ENCODE measurements around the gene USP6. TPM values are rescaled to one million over a fixed set of nuclear protein-coding genes. Genes with fewer than 3 reads are reported as not detected.
"Not testable (repeated sequence)": the region's sequence is repeated elsewhere in the genome, so short reads cannot be mapped to it uniquely, and the experiment has no call there.

The USP6 gene
- total RNA-seq, 2 donors from 2014 or later: 0.06 to 0.21 TPM

DNA sequence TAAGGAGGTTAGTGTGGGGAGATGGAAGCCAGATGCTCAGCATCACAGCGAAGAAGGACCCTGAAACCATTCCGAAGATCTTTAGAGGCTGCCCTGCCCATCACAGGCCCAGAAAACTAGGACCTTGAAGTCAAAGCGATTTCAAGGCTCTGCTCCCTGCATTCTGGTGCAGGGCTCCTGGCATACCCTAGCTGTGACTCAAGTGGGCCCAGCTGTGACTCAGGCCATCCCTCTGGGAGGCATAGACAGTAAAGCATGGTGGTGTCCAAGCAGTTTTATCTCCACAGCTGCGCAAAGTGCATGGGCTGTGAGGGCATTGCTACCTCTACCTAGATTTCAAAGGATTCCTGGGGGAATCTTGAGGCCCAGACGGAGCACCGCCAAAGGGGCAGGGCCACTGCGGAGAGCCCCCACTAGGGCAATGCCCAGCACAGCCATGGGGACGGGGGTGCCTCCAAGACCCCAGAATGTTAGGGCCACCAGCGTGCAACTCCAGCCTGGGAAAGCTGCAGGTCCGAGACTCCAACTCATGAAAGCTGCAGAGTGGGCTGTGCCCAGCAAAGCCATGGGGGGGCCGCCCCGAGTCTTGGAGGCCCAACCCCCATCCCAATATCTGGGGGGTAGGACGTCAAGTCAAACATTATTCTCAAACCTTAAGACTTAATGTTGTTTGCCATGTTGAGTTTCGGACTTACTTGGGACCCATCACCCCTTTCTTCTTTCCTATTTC is 87.5 kb downstream of the USP6 start:
- Mint-ChIP-seq H3K4me3 (no peak overlapping the region), H3K36me3 (no peaks in the 10 kb centered on the region), H3K4me1 (ENCODE audit: low read depth in 2 of 2) (peaks cover 8 to 13% of the 10 kb centered on the region in 2 donors), H3K9me3 (no peaks in the 10 kb centered on the region), H3K27ac (no peak overlapping the region), H3K27me3 (no peaks in the 10 kb centered on the region)
- no peak for ATAC-seq
- DNase-seq (ENCODE audit: low spot score): no peak

GRCh38 chr17:5203908-5204294 is 88.1 kb downstream of the USP6 start:
- peak in 1 of 2 donors; percentile 62 for ATAC-seq
- Mint-ChIP-seq H3K9me3 (no peaks in the 10 kb centered on the region), H3K36me3 (no peaks in the 10 kb centered on the region), H3K4me3 (no peak overlapping the region), H3K27ac (peak overlapping the region in 1 of 2 donors; percentile 70), H3K4me1 (ENCODE audit: low read depth in 2 of 2) (peaks cover 8 to 11% of the 10 kb centered on the region in 2 donors), H3K27me3 (no peaks in the 10 kb centered on the region)
- no peak for DNase-seq (ENCODE audit: low spot score)

GRCh38 chr17:5209396-5209795 is 93.6 kb downstream of the USP6 start:
- no peak for DNase-seq (ENCODE audit: low spot score)
- Mint-ChIP-seq H3K4me3 (no peak overlapping the region), H3K36me3 (no peaks in the 10 kb centered on the region), H3K9me3 (no peaks in the 10 kb centered on the region), H3K27ac (no peak overlapping the region), H3K4me1 (ENCODE audit: low read depth in 2 of 2) (peaks cover 0 to 10% of the 10 kb centered on the region in 2 donors), H3K27me3 (no peaks in the 10 kb centered on the region)
- ATAC-seq: no peak

DNA sequence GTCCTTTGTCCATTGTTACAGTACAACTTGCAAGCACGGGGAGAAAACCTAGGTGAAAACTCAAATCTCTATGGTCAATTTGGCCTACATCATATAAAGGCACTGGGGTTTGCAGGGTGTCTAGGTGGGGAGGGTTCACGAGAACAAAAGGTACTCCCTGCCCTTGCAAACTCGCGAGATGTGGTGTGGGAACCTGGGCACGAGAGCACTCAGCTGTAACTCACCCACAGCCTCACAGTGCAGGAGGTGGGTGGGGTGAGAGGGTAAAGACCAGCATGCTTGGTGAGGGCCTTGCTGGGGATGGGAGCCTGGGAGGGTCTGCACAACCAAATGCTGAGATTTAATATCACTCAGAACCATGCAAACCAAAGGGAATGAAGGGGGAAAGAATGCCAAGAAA is 94.3 kb downstream of the USP6 start:
- H3K27ac Mint-ChIP-seq: peak overlapping the region in 1 of 2 donors; percentile 69
- H3K36me3 Mint-ChIP-seq: no peaks in the 10 kb centered on the region
- no peaks in the 10 kb centered on the region for H3K27me3 Mint-ChIP-seq
- DNase-seq (ENCODE audit: low spot score): no peak
- no peak overlapping the region for H3K4me3 Mint-ChIP-seq
- H3K9me3 Mint-ChIP-seq: no peaks in the 10 kb centered on the region
- no peak for ATAC-seq
- H3K4me1 Mint-ChIP-seq (ENCODE audit: low read depth in 2 of 2): peaks cover 0 to 10% of the 10 kb centered on the region in 2 donors

DNA sequence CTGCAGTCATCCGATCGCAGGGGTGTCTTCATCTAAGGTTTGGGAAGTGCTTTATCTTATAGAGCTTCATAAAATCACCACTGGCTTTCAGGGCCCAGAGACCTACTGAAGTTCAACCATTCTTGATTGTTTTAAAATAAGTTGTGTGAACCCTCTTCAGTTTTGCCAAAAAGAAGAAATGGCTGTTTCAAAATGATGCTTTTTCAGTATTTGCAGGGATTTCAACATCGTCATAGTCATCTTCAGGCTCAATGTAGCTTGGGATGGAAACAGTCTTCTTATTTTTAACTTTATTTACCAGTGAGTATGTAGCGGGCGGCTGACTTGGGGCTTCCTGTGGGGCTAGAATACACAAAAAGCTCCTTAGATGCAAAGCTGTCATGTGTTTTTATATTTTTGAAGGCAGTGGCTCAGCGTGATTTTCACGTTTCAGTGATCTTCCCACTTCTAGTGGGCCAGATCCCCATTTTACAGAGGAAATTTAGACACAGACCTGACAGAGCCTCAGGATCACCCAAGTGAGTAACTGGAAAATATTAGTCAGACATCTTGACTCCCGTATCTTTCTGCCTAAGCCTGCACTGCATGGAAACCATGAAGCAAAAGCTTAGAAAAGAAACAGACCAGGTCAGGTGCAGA is 94.9 kb downstream of the USP6 start:
- no peak for ATAC-seq
- no peaks in the 10 kb centered on the region for H3K36me3 Mint-ChIP-seq
- H3K9me3 Mint-ChIP-seq: no peaks in the 10 kb centered on the region
- no peaks in the 10 kb centered on the region for H3K27me3 Mint-ChIP-seq
- no peak for DNase-seq (ENCODE audit: low spot score)
- H3K4me3 Mint-ChIP-seq: no peak overlapping the region
- peaks cover 0 to 10% of the 10 kb centered on the region in 2 donors for H3K4me1 Mint-ChIP-seq (ENCODE audit: low read depth in 2 of 2)
- peak overlapping the region in 1 of 2 donors; percentile 69 for H3K27ac Mint-ChIP-seq

DNA sequence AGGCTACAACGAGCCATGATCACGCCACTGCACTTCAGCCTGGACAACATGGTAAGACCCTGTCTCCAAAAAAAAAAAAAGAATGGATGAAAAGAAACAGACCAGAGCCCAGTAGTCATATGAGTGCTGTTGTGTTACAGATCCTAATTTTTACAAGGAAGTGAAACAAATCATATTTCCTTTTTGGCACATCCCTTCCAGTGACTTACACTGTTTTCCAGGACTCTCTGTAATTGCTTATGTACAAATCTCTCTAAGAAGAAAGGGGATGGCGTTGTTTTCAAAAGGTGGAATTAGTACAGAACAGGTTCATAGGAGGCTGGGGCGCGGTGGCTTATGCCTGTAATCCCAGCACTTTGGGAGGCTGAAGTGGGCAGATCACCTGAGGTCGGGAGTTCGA is 95.6 kb downstream of the USP6 start:
- DNase-seq (ENCODE audit: low spot score) (no peak), ATAC-seq (no peak)
- Mint-ChIP-seq H3K4me3 (no peak overlapping the region), H3K4me1 (ENCODE audit: low read depth in 2 of 2) (peaks cover 0 to 10% of the 10 kb centered on the region in 2 donors), H3K9me3 (no peaks in the 10 kb centered on the region), H3K36me3 (no peaks in the 10 kb centered on the region), H3K27me3 (no peaks in the 10 kb centered on the region), H3K27ac (no peak overlapping the region)

- H3K9me3 Mint-ChIP-seq; DNase-seq (ENCODE audit: low spot score); H3K27me3 Mint-ChIP-seq; H3K4me3 Mint-ChIP-seq; ATAC-seq; H3K27ac Mint-ChIP-seq; H3K36me3 Mint-ChIP-seq: not testable (repeated sequence)
- peaks cover 16 to 18% of the 10 kb centered on the region in 2 donors for H3K4me1 Mint-ChIP-seq (ENCODE audit: low read depth in 2 of 2)
Observed at GRCh38 chr17:5217562-5217961, 101.7 kb downstream of the USP6 start.

- no peaks in the 10 kb centered on the region for H3K9me3 Mint-ChIP-seq
- H3K36me3 Mint-ChIP-seq: no peaks in the 10 kb centered on the region
- H3K4me1 Mint-ChIP-seq (ENCODE audit: low read depth in 2 of 2): peaks cover 21 to 29% of the 10 kb centered on the region in 2 donors
- ATAC-seq (no peak), DNase-seq (ENCODE audit: low spot score) (no peak)
- peak overlapping the region; percentile 34 for H3K4me3 Mint-ChIP-seq
- peak overlapping the region; percentile 92 to 95 for H3K27ac Mint-ChIP-seq
- H3K27me3 Mint-ChIP-seq: no peaks in the 10 kb centered on the region
Observed at GRCh38 chr17:5219536-5219935, 103.7 kb downstream of the USP6 start.

DNA sequence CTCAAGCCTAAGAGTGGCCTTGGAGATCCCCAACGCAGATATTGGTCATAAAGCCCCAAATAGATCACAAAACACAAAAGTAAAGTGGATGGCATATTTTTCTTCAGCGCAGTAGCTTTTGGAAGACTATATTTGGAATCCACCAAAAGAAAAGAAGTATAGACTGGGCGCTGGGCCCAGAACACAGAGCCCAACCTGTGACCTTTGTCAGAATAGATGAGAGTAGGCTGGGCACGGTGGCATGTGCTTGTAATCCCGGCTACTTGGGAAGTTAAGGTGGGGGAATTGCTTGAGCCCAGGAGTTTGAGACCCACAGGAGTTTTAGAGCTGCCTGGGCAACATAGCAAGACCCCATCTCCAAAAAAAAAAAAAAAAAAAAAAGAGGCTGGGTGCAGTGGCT is 104.2 kb downstream of the USP6 start:
- DNase-seq (ENCODE audit: low spot score) (no peak), ATAC-seq (no peak)
- Mint-ChIP-seq H3K27ac (peak overlapping the region; percentile 92 to 95), H3K27me3 (no peaks in the 10 kb centered on the region), H3K4me3 (peak overlapping the region; percentile 34), H3K36me3 (no peaks in the 10 kb centered on the region), H3K4me1 (ENCODE audit: low read depth in 2 of 2) (peaks cover 25 to 34% of the 10 kb centered on the region in 2 donors), H3K9me3 (no peaks in the 10 kb centered on the region)

DNA sequence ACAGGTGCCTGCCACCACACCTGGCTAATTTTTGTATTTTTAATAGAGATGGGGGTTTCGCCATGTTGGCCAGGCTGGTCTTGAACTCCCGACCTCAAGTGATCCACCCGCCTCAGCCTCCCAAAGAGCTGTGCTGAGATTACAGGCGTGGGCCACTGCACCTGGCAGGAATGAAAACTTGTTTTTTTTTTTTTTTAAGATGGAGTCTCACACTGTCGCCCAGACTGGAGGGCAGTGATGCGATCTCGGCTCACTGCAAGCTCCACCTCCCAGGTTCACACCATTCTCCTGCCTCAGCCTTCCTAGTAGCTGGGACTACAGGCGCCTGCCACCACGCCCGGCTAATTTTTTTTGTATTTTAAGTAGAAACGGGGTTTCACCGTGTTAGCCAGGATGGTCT is 106.1 kb downstream of the USP6 start:
- Mint-ChIP-seq H3K4me1 (ENCODE audit: low read depth in 2 of 2) (peaks cover 40 to 48% of the 10 kb centered on the region in 2 donors), H3K27ac (peak overlapping the region; percentile 92 to 95), H3K4me3 (peak overlapping the region; percentile 91)
- DNase-seq (ENCODE audit: low spot score); H3K9me3 Mint-ChIP-seq; H3K36me3 Mint-ChIP-seq; H3K27me3 Mint-ChIP-seq; ATAC-seq: not testable (repeated sequence)

Other genes starting within 250 kb of the USP6 start
- gene C17orf107, start 216.5 kb upstream of the USP6 start, total RNA-seq: 1 to 10 TPM; 1.3 to 2.3 TPM
- 1 to 10 TPM; 3.9 to 7.6 TPM for gene CHRNE, start 212.9 kb upstream of the USP6 start, total RNA-seq
- under 1 TPM in 1 of 2 donors, not detected in 1; 0.12 TPM for gene GP1BA, start 183.8 kb upstream of the USP6 start, total RNA-seq
- 10 to 100 TPM; 85.9 to 91.6 TPM for gene SLC25A11, start 176.0 kb upstream of the USP6 start, total RNA-seq
- gene RNF167, start 175.8 kb upstream of the USP6 start, total RNA-seq: 100 to 1,000 TPM; 144 to 150 TPM
- gene PFN1, start 167.5 kb upstream of the USP6 start, total RNA-seq: 1,000 to 10,000 TPM; 1,741 to 1,743 TPM
- 10 to 100 TPM in 1 of 2 donors, 1 to 10 TPM in 1; 8.7 to 26.1 TPM for gene ENO3, start 164.9 kb upstream of the USP6 start, total RNA-seq
- 10 to 100 TPM; 51.4 to 71.9 TPM for gene SPAG7, start 148.2 kb upstream of the USP6 start, total RNA-seq
- 10 to 100 TPM; 51.0 to 87.9 TPM for gene CAMTA2, start 128.4 kb upstream of the USP6 start, total RNA-seq
- gene INCA1, start 118.5 kb upstream of the USP6 start, total RNA-seq: under 1 TPM; 0.31 to 0.56 TPM
- gene KIF1C, start 118.1 kb upstream of the USP6 start, total RNA-seq: 10 to 100 TPM; 39.4 to 80.3 TPM
- not detected for gene SLC52A1, start 80.6 kb upstream of the USP6 start, total RNA-seq
- 1 to 10 TPM; 2.0 to 4.9 TPM for gene ZFP3, start 37.6 kb upstream of the USP6 start, total RNA-seq
- gene ZNF232, start 4.2 kb upstream of the USP6 start, total RNA-seq: 10 to 100 TPM; 14.0 to 15.1 TPM
- gene ZNF594, start 75.8 kb downstream of the USP6 start, total RNA-seq: 10 to 100 TPM in 1 of 2 donors, 1 to 10 TPM in 1; 9.8 to 19.7 TPM
- gene SCIMP, start 118.8 kb downstream of the USP6 start, total RNA-seq: under 1 TPM in 1 of 2 donors, not detected in 1; 0.17 TPM
- 10 to 100 TPM; 42.8 to 77.0 TPM for gene RABEP1, start 166.3 kb downstream of the USP6 start, total RNA-seq